Right atrium auricular region (tissue), 2 donors: ENCODE measurements around the gene TECTA. TPM values are rescaled to one million over a fixed set of nuclear protein-coding genes. Genes with fewer than 3 reads are reported as not detected.
A peak's percentile ranks its signal among the peaks of the same experiment; 100 is the strongest.

Experiments
- DNase-seq: peaks from one replicate; pipeline ENCODE4 v3.0.0-alpha.2; 2019; ENCODE audit warnings: low spot score
- H3K27ac ChIP-seq, 2 donors: fragments of 200-600 bp; sonication (generic); 1 replicate in 1 of 2; 2 replicates in 1 of 2; pipeline ENCODE4 v1.5.1; 2016 to 2019
- H3K27me3 ChIP-seq, 2 donors: fragments of 200-600 bp; sonication (generic); one replicate each; pipeline versions ENCODE4 v1.5.1 to v1.6.0; 2017 to 2019
- H3K36me3 ChIP-seq: fragments of 200-600 bp; sonication (generic); one replicate; pipeline ENCODE4 v1.5.1; 2016
- H3K4me1 ChIP-seq, 2 donors: fragments of 200-600 bp; sonication (generic); one replicate each; pipeline versions ENCODE4 v1.5.1 to v1.6.0; 2017 to 2019
- H3K4me3 ChIP-seq, 2 donors: fragments of 200-600 bp; sonication (generic); 1 replicate in 1 of 2; 2 replicates in 1 of 2; pipeline ENCODE4 v1.5.1; 2017 to 2019; ENCODE audit warnings: mild to moderate bottlenecking in 1 of 2, moderate library complexity in 1 of 2
- H3K9me3 ChIP-seq, 2 donors: fragments of 200-600 bp; sonication (generic); one replicate each; pipeline ENCODE4 v1.5.1; 2019
- total RNA-seq, 2 donors: library from RNA; depleted of rRNA; stranded (reverse); fragments of >200 nt; gene quantifications; one replicate each; pipeline ENCODE4 v1.1.0, GENCODE V29; 2016
- TF ChIP-seq, protein P1 (sequence below), 2 donors: fragments of 200-600 bp; sonication (generic); IDR thresholded peaks; one replicate each; pipeline ENCODE4 v1.5.1; 2019; ENCODE audit warnings: antibody characterized with exemption in 2 of 2

Gene TECTA
- total RNA-seq, 2 donors from 2014 or later, result 1.6 to 3.1 TPM

GRCh38 chr11:121132211-121132976 is 31.4 kb downstream of the TECTA start:
- H3K27ac ChIP-seq, result no peak overlapping the region
- H3K36me3 ChIP-seq, result no peaks in the 10 kb centered on the region
- no peak overlapping the region for H3K4me3 ChIP-seq
- no peaks in the 10 kb centered on the region for H3K9me3 ChIP-seq
- TF ChIP-seq, protein P1, sequence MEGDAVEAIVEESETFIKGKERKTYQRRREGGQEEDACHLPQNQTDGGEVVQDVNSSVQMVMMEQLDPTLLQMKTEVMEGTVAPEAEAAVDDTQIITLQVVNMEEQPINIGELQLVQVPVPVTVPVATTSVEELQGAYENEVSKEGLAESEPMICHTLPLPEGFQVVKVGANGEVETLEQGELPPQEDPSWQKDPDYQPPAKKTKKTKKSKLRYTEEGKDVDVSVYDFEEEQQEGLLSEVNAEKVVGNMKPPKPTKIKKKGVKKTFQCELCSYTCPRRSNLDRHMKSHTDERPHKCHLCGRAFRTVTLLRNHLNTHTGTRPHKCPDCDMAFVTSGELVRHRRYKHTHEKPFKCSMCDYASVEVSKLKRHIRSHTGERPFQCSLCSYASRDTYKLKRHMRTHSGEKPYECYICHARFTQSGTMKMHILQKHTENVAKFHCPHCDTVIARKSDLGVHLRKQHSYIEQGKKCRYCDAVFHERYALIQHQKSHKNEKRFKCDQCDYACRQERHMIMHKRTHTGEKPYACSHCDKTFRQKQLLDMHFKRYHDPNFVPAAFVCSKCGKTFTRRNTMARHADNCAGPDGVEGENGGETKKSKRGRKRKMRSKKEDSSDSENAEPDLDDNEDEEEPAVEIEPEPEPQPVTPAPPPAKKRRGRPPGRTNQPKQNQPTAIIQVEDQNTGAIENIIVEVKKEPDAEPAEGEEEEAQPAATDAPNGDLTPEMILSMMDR (IDR thresholded peaks at IDR 0.05), result no peak
- no peak for DNase-seq
- H3K4me1 ChIP-seq, result no peaks in the 10 kb centered on the region
- H3K27me3 ChIP-seq, result no peaks in the 10 kb centered on the region

DNA sequence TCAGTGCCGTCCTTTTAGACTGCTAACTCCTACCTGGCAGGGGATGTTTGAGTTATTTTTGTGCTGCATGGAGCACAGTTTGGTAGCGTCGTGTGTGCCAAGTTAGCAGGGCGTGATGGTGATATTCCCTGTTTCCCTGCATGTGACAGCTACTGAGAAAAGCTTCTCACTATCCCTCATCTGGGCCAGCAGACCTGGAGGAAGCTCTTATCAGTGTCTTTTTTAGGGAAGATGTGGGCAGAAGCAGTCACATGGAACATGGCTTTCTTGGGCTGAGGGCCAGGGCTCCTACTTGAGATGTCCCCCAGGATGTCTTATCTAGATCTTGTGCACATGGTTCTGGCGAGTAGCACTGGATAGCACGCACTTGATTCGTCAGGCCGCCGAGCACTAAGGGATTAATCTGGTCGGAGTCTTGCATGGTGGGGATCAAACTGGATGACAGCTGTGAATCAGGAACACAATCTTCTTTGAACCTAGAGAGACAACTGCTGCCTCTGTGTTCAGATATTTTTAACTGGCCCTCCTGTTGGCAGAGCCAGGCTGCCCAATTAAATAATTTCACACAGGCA is 33.8 kb downstream of the TECTA start:
- H3K36me3 ChIP-seq, result no peaks in the 10 kb centered on the region
- H3K4me1 ChIP-seq, result no peaks in the 10 kb centered on the region
- TF ChIP-seq, protein P1 (IDR thresholded peaks at IDR 0.05), result no peak
- H3K27ac ChIP-seq, result peak overlapping the region; percentile 50 to 59
- no peak for DNase-seq
- H3K4me3 ChIP-seq, result no peak overlapping the region
- no peaks in the 10 kb centered on the region for H3K27me3 ChIP-seq
- no peaks in the 10 kb centered on the region for H3K9me3 ChIP-seq

GRCh38 chr11:121137005-121137404 is 36.0 kb downstream of the TECTA start:
- Histone ChIP-seq H3K27me3 (no peaks in the 10 kb centered on the region), H3K4me1 (no peaks in the 10 kb centered on the region), H3K4me3 (no peak overlapping the region), H3K9me3 (no peaks in the 10 kb centered on the region), H3K27ac (no peak overlapping the region), H3K36me3 (no peaks in the 10 kb centered on the region)
- TF ChIP-seq, protein P1 (IDR thresholded peaks at IDR 0.05), result no peak
- DNase-seq, result no peak

GRCh38 chr11:121138259-121138658 is 37.2 kb downstream of the TECTA start:
- Histone ChIP-seq H3K36me3 (no peaks in the 10 kb centered on the region), H3K4me3 (no peak overlapping the region), H3K27ac (no peak overlapping the region), H3K4me1 (no peaks in the 10 kb centered on the region), H3K9me3 (no peaks in the 10 kb centered on the region), H3K27me3 (no peaks in the 10 kb centered on the region)
- TF ChIP-seq, protein P1 (IDR thresholded peaks at IDR 0.05), result no peak
- no peak for DNase-seq

DNA sequence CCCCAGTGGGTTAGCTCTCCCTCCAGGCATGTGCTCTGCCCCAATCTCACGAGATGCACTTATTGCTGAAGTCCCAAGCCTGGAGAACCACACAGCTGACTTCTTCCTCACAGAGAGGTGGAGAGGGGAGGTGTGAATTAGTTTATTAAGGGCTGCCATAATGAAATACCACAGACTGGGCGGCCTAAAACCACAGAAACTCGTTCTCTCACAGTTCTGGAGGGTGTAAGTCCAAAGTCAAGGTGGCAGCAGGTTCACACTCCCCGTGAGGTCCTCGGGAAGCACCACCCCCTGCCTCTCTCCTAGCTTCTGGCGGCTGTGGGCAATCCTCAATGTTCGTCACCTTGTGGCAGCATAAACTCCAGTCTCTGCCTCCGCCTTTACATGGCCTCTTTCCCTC is 39.3 kb downstream of the TECTA start:
- no peak for DNase-seq
- Histone ChIP-seq H3K9me3 (no peaks in the 10 kb centered on the region), H3K27me3 (no peaks in the 10 kb centered on the region)

More for the DNA sequence above, 39.3 kb downstream of the TECTA start:
- Histone ChIP-seq H3K36me3 (no peaks in the 10 kb centered on the region), H3K27ac (no peak overlapping the region), H3K4me1 (no peaks in the 10 kb centered on the region), H3K4me3 (no peak overlapping the region)
- TF ChIP-seq, protein P1 (IDR thresholded peaks at IDR 0.05), result no peak
